ENCODE data around the gene STX8. TPM values are rescaled to one million over a fixed set of nuclear protein-coding genes. Genes with fewer than 3 reads are reported as not detected.

Gene STX8
- total and polyA plus RNA-seq, 4 donors: 14.7 to 39.5 (median 28.7) TPM

DNA sequence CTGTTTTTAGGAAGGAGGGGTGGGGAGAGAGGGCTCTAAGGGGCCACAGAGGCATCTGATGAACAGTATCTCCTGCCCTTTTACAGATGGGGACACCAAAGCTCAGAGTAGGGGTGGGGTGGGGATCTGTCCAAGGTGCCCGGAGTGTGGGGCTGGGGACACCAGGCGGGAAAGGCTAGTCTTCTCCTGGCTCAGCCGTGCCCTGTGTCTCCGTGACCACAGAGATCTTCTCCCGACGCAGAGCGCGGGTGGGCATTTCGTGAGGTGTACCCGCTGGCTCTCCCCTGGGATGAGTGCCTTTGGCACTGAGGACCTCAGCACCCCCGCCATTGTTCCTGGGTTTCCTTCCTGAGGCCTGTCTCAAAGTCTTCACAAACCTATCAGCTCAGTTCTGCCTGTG lies 344.8 kb downstream of the STX8 start:
- Histone ChIP-seq H3K27me3 (ENCODE audit: control insufficient read depth in 4 of 4, insufficient read depth in 4 of 4, low read length in 3 of 4) (no peaks in the 10 kb centered on the region), H3K9ac (ENCODE audit: low read depth in 1 of 2, low read length in 2 of 2) (no peak overlapping the region), H3K27ac (ENCODE audit: low read depth in 1 of 2, low read length in 2 of 2) (no peak overlapping the region), H3K4me1 (ENCODE audit: control insufficient read depth in 4 of 4, insufficient read depth in 4 of 4, low read length in 3 of 4) (no peaks in the 10 kb centered on the region), H3K9me3 (ENCODE audit: control insufficient read depth in 4 of 4, low read length in 3 of 4) (no peaks in the 10 kb centered on the region), H3K4me3 (ENCODE audit: low read depth in 1 of 3, low read length in 3 of 3) (no peak overlapping the region), H3K36me3 (ENCODE audit: control insufficient read depth in 4 of 4, insufficient read depth in 3 of 4, low read depth in 1 of 4, low read length in 3 of 4) (no peaks in the 10 kb centered on the region)
- TF ChIP-seq HNF4A (conservative IDR thresholded peaks at IDR 0.05) (no peak), EGR1 (IDR thresholded peaks at IDR 0.05; ENCODE audit: low read depth in 2 of 2) (no peak), HNF4G (IDR thresholded peaks at IDR 0.05) (no peak)
- WGBS: 95% methylated on average over 11 of the region's 11 CpGs
- DNase-seq (ENCODE audit: low spot score): no peak

DNA sequence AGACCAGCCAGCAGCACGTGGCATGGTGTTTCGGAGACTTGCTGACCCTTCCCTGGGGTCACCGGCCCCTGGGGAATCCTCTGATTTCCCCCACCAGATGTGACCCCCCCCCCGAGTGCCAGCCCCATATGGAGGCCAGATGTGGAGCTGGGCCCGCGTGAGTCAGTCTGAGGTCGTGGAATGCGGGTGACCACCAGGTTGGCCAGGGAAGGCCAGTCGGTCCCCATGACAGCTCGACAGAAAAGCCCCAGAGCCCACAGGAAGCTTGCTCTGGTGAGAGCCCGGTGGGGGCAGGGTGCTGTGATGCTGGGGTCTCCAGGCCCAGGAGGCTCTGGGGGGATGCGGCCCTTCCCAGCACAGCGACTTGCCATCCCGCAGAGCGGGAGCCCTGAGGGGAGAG lies 345.3 kb downstream of the STX8 start:
- H3K27ac ChIP-seq (ENCODE audit: low read depth in 1 of 2, low read length in 2 of 2): no peak overlapping the region
- H3K9me3 ChIP-seq (ENCODE audit: control insufficient read depth in 4 of 4, low read length in 3 of 4): no peaks in the 10 kb centered on the region
- TF ChIP-seq HNF4G (IDR thresholded peaks at IDR 0.05) (no peak), JUND (IDR thresholded peaks at IDR 0.05) (no peak), SP1 (IDR thresholded peaks at IDR 0.05) (no peak)
- H3K27me3 ChIP-seq (ENCODE audit: control insufficient read depth in 4 of 4, insufficient read depth in 4 of 4, low read length in 3 of 4): no peaks in the 10 kb centered on the region
- no peak overlapping the region for H3K9ac ChIP-seq (ENCODE audit: low read depth in 1 of 2, low read length in 2 of 2)
- H3K36me3 ChIP-seq (ENCODE audit: control insufficient read depth in 4 of 4, insufficient read depth in 3 of 4, low read depth in 1 of 4, low read length in 3 of 4): no peaks in the 10 kb centered on the region
- 76% methylated on average over 15 of the region's 15 CpGs for WGBS
- H3K4me3 ChIP-seq (ENCODE audit: low read depth in 1 of 3, low read length in 3 of 3): no peak overlapping the region
- no peaks in the 10 kb centered on the region for H3K4me1 ChIP-seq (ENCODE audit: control insufficient read depth in 4 of 4, insufficient read depth in 4 of 4, low read length in 3 of 4)
- DNase-seq (ENCODE audit: low spot score): no peak

DNA sequence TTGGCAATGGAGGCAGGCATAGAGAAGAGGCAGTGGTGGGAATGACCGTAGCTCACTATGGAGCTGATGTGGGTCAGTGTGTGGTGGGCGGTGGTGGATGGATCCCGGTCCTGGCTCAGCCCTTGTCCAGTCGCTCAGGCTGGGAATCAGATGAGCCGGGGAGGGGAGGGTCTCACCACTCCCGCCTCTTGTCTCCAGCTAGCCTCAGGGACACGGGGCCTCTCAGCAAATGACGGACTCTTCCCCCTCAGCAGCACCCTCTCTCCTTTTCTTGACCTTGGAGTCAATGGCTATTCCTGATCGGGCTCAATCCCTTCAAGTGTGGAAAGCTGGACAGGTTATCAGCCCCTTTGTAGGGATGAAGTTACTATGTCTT lies 345.8 kb downstream of the STX8 start:
- TF ChIP-seq HNF4G (IDR thresholded peaks at IDR 0.05): no peak
- Histone ChIP-seq H3K27ac (ENCODE audit: low read depth in 1 of 2, low read length in 2 of 2) (no peak overlapping the region), H3K27me3 (ENCODE audit: control insufficient read depth in 4 of 4, insufficient read depth in 4 of 4, low read length in 3 of 4) (no peaks in the 10 kb centered on the region), H3K36me3 (ENCODE audit: control insufficient read depth in 4 of 4, insufficient read depth in 3 of 4, low read depth in 1 of 4, low read length in 3 of 4) (no peaks in the 10 kb centered on the region), H3K9ac (ENCODE audit: low read depth in 1 of 2, low read length in 2 of 2) (no peak overlapping the region), H3K9me3 (ENCODE audit: control insufficient read depth in 4 of 4, low read length in 3 of 4) (no peaks in the 10 kb centered on the region), H3K4me3 (ENCODE audit: low read depth in 1 of 3, low read length in 3 of 3) (no peak overlapping the region), H3K4me1 (ENCODE audit: control insufficient read depth in 4 of 4, insufficient read depth in 4 of 4, low read length in 3 of 4) (no peaks in the 10 kb centered on the region)
- DNase-seq (ENCODE audit: low spot score): no peak
- WGBS: 85% methylated on average over 9 of the region's 9 CpGs

DNA sequence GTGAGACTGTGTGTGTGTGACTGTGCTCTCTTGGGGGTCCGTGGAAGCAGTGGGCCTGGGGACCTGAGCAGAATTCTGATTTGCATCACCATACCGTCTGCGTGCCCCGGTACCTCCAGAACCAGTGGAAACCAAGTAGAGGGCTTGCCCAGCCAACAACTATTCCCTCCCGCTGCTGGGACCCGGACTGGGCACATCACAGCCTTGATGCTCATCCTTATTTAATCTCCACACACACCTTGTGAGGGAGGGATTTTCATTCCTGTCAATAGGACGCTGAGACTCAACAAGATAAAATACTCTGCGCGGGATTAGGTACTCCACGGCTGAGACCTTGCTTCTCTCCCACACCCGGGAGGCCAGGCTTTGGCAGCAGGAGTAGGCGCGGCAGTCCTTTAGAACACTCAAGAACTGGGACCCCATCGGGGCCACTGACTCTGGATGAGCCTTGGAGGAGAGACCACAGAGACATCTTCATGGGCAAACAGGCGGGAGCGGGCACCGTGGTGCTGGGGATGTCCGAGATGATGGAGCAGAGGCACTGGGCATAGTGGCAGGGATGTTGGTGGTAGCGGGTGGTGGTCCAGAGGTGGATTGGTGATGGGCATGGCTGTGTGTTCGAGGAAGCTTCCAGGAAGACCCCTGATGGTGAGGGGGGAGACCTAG lies 346.3 kb downstream of the STX8 start:
- DNase-seq (ENCODE audit: low spot score): no peak
- Histone ChIP-seq H3K4me3 (ENCODE audit: low read depth in 1 of 3, low read length in 3 of 3) (no peak overlapping the region), H3K27ac (ENCODE audit: low read depth in 1 of 2, low read length in 2 of 2) (no peak overlapping the region), H3K27me3 (ENCODE audit: control insufficient read depth in 4 of 4, insufficient read depth in 4 of 4, low read length in 3 of 4) (no peaks in the 10 kb centered on the region), H3K9ac (ENCODE audit: low read depth in 1 of 2, low read length in 2 of 2) (no peak overlapping the region), H3K9me3 (ENCODE audit: control insufficient read depth in 4 of 4, low read length in 3 of 4) (no peaks in the 10 kb centered on the region), H3K36me3 (ENCODE audit: control insufficient read depth in 4 of 4, insufficient read depth in 3 of 4, low read depth in 1 of 4, low read length in 3 of 4) (no peaks in the 10 kb centered on the region), H3K4me1 (ENCODE audit: control insufficient read depth in 4 of 4, insufficient read depth in 4 of 4, low read length in 3 of 4) (no peaks in the 10 kb centered on the region)
- WGBS: 87% methylated on average over 20 of the region's 20 CpGs
- TF ChIP-seq JUND (IDR thresholded peaks at IDR 0.05) (no peak), SP1 (IDR thresholded peaks at IDR 0.05) (no peak), HNF4G (IDR thresholded peaks at IDR 0.05) (no peak), HNF4A (conservative IDR thresholded peaks at IDR 0.05) (no peak), YY1 (IDR thresholded peaks at IDR 0.05) (no peak), RAD21 (IDR thresholded peaks at IDR 0.05) (no peak), EGR1 (IDR thresholded peaks at IDR 0.05; ENCODE audit: low read depth in 2 of 2) (no peak), TAF1 (conservative IDR thresholded peaks at IDR 0.05) (no peak), FOXA1 (IDR thresholded peaks at IDR 0.05) (no peak), GABPA (IDR thresholded peaks at IDR 0.05 in 1 of 2, conservative IDR thresholded peaks at IDR 0.05 in 1 of 2) (no peak), NR2F2 (IDR thresholded peaks at IDR 0.05) (no peak), FOXA2 (IDR thresholded peaks at IDR 0.05) (no peak)
- TF ChIP-seq, protein P1, sequence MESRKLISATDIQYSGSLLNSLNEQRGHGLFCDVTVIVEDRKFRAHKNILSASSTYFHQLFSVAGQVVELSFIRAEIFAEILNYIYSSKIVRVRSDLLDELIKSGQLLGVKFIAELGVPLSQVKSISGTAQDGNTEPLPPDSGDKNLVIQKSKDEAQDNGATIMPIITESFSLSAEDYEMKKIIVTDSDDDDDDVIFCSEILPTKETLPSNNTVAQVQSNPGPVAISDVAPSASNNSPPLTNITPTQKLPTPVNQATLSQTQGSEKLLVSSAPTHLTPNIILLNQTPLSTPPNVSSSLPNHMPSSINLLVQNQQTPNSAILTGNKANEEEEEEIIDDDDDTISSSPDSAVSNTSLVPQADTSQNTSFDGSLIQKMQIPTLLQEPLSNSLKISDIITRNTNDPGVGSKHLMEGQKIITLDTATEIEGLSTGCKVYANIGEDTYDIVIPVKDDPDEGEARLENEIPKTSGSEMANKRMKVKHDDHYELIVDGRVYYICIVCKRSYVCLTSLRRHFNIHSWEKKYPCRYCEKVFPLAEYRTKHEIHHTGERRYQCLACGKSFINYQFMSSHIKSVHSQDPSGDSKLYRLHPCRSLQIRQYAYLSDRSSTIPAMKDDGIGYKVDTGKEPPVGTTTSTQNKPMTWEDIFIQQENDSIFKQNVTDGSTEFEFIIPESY (IDR thresholded peaks at IDR 0.05): no peak
- TF ChIP-seq, protein P2, sequence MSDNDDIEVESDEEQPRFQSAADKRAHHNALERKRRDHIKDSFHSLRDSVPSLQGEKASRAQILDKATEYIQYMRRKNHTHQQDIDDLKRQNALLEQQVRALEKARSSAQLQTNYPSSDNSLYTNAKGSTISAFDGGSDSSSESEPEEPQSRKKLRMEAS (IDR thresholded peaks at IDR 0.05): no peak
- TF ChIP-seq, protein P3, sequence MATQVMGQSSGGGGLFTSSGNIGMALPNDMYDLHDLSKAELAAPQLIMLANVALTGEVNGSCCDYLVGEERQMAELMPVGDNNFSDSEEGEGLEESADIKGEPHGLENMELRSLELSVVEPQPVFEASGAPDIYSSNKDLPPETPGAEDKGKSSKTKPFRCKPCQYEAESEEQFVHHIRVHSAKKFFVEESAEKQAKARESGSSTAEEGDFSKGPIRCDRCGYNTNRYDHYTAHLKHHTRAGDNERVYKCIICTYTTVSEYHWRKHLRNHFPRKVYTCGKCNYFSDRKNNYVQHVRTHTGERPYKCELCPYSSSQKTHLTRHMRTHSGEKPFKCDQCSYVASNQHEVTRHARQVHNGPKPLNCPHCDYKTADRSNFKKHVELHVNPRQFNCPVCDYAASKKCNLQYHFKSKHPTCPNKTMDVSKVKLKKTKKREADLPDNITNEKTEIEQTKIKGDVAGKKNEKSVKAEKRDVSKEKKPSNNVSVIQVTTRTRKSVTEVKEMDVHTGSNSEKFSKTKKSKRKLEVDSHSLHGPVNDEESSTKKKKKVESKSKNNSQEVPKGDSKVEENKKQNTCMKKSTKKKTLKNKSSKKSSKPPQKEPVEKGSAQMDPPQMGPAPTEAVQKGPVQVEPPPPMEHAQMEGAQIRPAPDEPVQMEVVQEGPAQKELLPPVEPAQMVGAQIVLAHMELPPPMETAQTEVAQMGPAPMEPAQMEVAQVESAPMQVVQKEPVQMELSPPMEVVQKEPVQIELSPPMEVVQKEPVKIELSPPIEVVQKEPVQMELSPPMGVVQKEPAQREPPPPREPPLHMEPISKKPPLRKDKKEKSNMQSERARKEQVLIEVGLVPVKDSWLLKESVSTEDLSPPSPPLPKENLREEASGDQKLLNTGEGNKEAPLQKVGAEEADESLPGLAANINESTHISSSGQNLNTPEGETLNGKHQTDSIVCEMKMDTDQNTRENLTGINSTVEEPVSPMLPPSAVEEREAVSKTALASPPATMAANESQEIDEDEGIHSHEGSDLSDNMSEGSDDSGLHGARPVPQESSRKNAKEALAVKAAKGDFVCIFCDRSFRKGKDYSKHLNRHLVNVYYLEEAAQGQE (IDR thresholded peaks at IDR 0.05): no peak
- TF ChIP-seq, protein P4, sequence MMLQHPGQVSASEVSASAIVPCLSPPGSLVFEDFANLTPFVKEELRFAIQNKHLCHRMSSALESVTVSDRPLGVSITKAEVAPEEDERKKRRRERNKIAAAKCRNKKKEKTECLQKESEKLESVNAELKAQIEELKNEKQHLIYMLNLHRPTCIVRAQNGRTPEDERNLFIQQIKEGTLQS (IDR thresholded peaks at IDR 0.05): no peak

Data from liver (tissue), 9 donors.